ENCODE data around the gene PHEX. TPM values are rescaled to one million over a fixed set of nuclear protein-coding genes. Genes with fewer than 3 reads are reported as not detected.

PHEX gene
- total RNA-seq, 1 donor from 2014 or later: 0.93 TPM

- Histone ChIP-seq H3K27ac (no peak overlapping the region), H3K4me1 (no peaks in the 10 kb centered on the region), H3K4me3 (no peak overlapping the region), H3K36me3 (no peaks in the 10 kb centered on the region), H3K9me3 (no peaks in the 10 kb centered on the region), H3K27me3 (no peaks in the 10 kb centered on the region)
- no peak for DNase-seq
- no peak for TF ChIP-seq CTCF (IDR thresholded peaks at IDR 0.05)
- ATAC-seq: no peak
- intact Hi-C loops (cut with DNase I): no loop called here
Observed at GRCh38 chrX:22105971-22106370, 73.8 kb downstream of the PHEX start.

- no peaks in the 10 kb centered on the region for H3K36me3 ChIP-seq
- TF ChIP-seq CTCF (IDR thresholded peaks at IDR 0.05): no peak
Observed at GRCh38 chrX:22109442-22109841, 77.3 kb downstream of the PHEX start.

DNA sequence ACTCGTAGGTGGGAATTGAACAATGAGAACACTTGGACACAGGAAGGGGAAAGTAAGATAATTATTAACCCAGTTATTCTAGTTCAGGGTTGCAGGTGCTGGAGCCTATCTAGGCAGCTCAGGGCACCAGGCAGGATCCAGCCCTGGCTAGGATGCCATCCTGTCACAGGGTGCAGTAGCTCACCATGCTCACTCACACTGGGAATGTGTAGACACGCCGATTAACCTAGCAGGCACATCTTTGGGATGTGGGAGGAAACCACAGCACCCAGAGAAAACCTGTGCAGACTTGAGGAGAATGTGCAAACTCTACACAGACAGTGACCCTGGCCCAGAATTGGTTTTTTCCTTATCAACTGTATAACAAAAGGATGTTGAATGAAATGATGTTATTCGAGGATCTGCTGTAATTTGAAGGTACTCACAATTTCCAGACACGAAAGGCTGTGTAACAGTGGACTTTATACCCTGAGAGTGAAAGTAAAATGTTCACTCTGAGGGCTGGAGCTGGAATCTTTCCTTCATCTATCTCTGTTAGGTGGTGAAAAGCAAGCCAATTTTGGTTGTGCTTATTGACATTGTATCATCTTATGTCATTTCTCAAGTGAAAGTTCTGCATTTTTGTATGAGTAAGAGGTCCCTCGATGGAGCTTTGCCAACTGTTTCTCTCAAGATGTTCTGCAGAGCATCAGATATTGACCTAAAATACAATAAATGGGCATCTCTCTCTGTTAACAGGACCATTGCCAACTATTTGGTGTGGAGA lies 78.8 kb downstream of the PHEX start:
- TF ChIP-seq CTCF (IDR thresholded peaks at IDR 0.05): no peak
- H3K27ac ChIP-seq: no peak overlapping the region

More at GRCh38 chrX:22109442-22109841, 77.3 kb downstream of the PHEX start:
- no peak for DNase-seq
- intact Hi-C loops (cut with DNase I): no loop called here
- Histone ChIP-seq H3K4me3 (no peak overlapping the region), H3K27me3 (no peaks in the 10 kb centered on the region), H3K27ac (no peak overlapping the region), H3K4me1 (no peaks in the 10 kb centered on the region), H3K9me3 (no peaks in the 10 kb centered on the region)
- no peak for ATAC-seq

GRCh38 chrX:22116605-22117546 lies 84.8 kb downstream of the PHEX start:
- no peaks in the 10 kb centered on the region for H3K36me3 ChIP-seq
- H3K27me3 ChIP-seq: no peaks in the 10 kb centered on the region
- TF ChIP-seq CTCF (IDR thresholded peaks at IDR 0.05): no peak
- no peak for ATAC-seq
- DNase-seq: no peak
- H3K4me1 ChIP-seq: no peaks in the 10 kb centered on the region
- intact Hi-C loops (cut with DNase I): no loop called here
- H3K27ac ChIP-seq: no peak overlapping the region
- H3K4me3 ChIP-seq: no peak overlapping the region
- no peaks in the 10 kb centered on the region for H3K9me3 ChIP-seq

More for the DNA sequence above, 78.8 kb downstream of the PHEX start:
- intact Hi-C loops (cut with DNase I): no loop called here
- Histone ChIP-seq H3K27me3 (no peaks in the 10 kb centered on the region), H3K9me3 (no peaks in the 10 kb centered on the region), H3K36me3 (no peaks in the 10 kb centered on the region), H3K4me3 (no peak overlapping the region), H3K4me1 (no peaks in the 10 kb centered on the region)
- ATAC-seq (no peak), DNase-seq (no peak)

DNA sequence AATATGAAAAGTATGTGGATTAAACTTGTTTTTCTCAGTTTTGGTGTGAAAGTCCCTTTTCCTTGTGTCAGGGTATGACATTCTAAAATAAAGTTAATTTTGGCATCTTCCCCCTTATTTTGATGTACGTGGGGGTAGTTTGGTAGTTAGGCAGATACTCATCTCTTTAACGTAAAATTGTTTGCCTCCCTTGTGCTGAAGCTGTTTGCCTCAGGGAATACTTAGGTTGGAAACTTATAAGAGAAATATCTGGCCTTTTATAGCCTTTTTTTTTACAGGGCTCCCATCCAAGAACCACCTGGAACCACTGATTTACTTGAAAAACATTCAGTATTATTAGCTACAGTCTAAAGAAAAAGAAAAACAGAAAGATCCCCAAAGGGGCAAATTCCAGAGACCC lies 85.5 kb downstream of the PHEX start:
- no peak for TF ChIP-seq CTCF (IDR thresholded peaks at IDR 0.05)
- Histone ChIP-seq H3K9me3 (no peaks in the 10 kb centered on the region), H3K4me3 (no peak overlapping the region), H3K4me1 (no peaks in the 10 kb centered on the region), H3K27ac (no peak overlapping the region), H3K27me3 (no peaks in the 10 kb centered on the region), H3K36me3 (no peaks in the 10 kb centered on the region)
- ATAC-seq: no peak
- intact Hi-C loops (cut with DNase I): no loop called here
- no peak for DNase-seq

Measured in upper lobe of right lung (tissue), 1 donor.